ENCODE data around the gene ZMIZ1. TPM values are rescaled to one million over a fixed set of nuclear protein-coding genes. Genes with fewer than 3 reads are reported as not detected.
"Not testable (repeated sequence)": the region's sequence is repeated elsewhere in the genome, so short reads cannot be mapped to it uniquely, and the experiment has no call there.

The ZMIZ1 gene
- total RNA-seq, 1 donor from 2014 or later: 67.6 TPM

DNA sequence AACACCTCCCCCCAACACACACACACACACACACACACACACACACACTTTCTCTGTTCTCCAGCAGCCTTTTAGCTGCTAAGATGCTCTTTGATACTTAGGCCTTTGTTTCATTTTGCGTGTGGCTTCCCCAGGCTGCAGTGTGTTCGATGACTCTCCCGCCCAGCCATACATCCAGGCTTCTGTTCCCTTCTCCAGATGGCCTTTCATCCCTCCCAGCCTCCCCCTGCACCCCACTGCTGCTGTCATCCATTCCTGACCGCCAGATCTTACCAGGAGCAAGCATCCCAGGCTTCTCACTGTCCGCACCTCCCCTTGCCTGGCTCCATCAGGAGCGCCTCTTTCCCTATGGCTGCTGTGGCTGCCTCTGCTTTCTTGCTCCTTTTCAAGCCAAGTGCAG is 200.7 kb downstream of the ZMIZ1 start:
- no peaks in the 10 kb centered on the region for H3K9me3 Mint-ChIP-seq
- no peak for DNase-seq (ENCODE audit: low spot score)
- H3K4me3 Mint-ChIP-seq: no peak overlapping the region
- H3K4me1 Mint-ChIP-seq (ENCODE audit: low read depth): peaks cover 27% of the 10 kb centered on the region
- no peak overlapping the region for H3K27ac Mint-ChIP-seq
- intact Hi-C loops (cut with micrococcal nuclease): no loop called here
- H3K36me3 Mint-ChIP-seq (ENCODE audit: low read depth): peaks cover 7% of the 10 kb centered on the region
- no peaks in the 10 kb centered on the region for H3K27me3 Mint-ChIP-seq (ENCODE audit: insufficient read depth)

- Mint-ChIP-seq H3K4me1 (ENCODE audit: low read depth) (peaks cover 27% of the 10 kb centered on the region), H3K4me3 (no peak overlapping the region), H3K36me3 (ENCODE audit: low read depth) (peaks cover 7% of the 10 kb centered on the region), H3K27me3 (ENCODE audit: insufficient read depth) (no peaks in the 10 kb centered on the region), H3K9me3 (no peaks in the 10 kb centered on the region), H3K27ac (no peak overlapping the region)
- DNase-seq (ENCODE audit: low spot score): no peak
- intact Hi-C loops (cut with micrococcal nuclease): no loop called here
Observed at GRCh38 chr10:79269969-79270368, 201.2 kb downstream of the ZMIZ1 start.

- peaks cover 26% of the 10 kb centered on the region for H3K4me1 Mint-ChIP-seq (ENCODE audit: low read depth)
- no peak for DNase-seq (ENCODE audit: low spot score)
- no peak overlapping the region for H3K27ac Mint-ChIP-seq
- H3K36me3 Mint-ChIP-seq (ENCODE audit: low read depth): peaks cover 7% of the 10 kb centered on the region
- H3K27me3 Mint-ChIP-seq (ENCODE audit: insufficient read depth): no peaks in the 10 kb centered on the region
- intact Hi-C loops (cut with micrococcal nuclease): no loop called here
- no peak overlapping the region for H3K4me3 Mint-ChIP-seq
- H3K9me3 Mint-ChIP-seq: no peaks in the 10 kb centered on the region
Observed at GRCh38 chr10:79270466-79271246, 201.9 kb downstream of the ZMIZ1 start.

GRCh38 chr10:79272353-79272752 is 203.6 kb downstream of the ZMIZ1 start:
- intact Hi-C loops (cut with micrococcal nuclease): no loop called here
- no peak overlapping the region for H3K27ac Mint-ChIP-seq
- H3K27me3 Mint-ChIP-seq (ENCODE audit: insufficient read depth): no peaks in the 10 kb centered on the region
- DNase-seq (ENCODE audit: low spot score): no peak
- H3K4me1 Mint-ChIP-seq (ENCODE audit: low read depth): peaks cover 10% of the 10 kb centered on the region
- no peaks in the 10 kb centered on the region for H3K9me3 Mint-ChIP-seq
- peaks cover 5% of the 10 kb centered on the region for H3K36me3 Mint-ChIP-seq (ENCODE audit: low read depth)
- H3K4me3 Mint-ChIP-seq: no peak overlapping the region

GRCh38 chr10:79273604-79274003 is 204.8 kb downstream of the ZMIZ1 start:
- Mint-ChIP-seq H3K36me3 (ENCODE audit: low read depth) (peaks cover 8% of the 10 kb centered on the region), H3K27me3 (ENCODE audit: insufficient read depth) (no peaks in the 10 kb centered on the region), H3K4me1 (ENCODE audit: low read depth) (peaks cover 3% of the 10 kb centered on the region), H3K4me3 (no peak overlapping the region), H3K9me3 (no peaks in the 10 kb centered on the region), H3K27ac (no peak overlapping the region)
- DNase-seq (ENCODE audit: low spot score): no peak
- intact Hi-C loops (cut with micrococcal nuclease): no loop called here

GRCh38 chr10:79274279-79275104 is 205.7 kb downstream of the ZMIZ1 start:
- no peak for DNase-seq (ENCODE audit: low spot score)
- intact Hi-C loops (cut with micrococcal nuclease): no loop called here
- Mint-ChIP-seq H3K27ac (no peak overlapping the region), H3K9me3 (no peaks in the 10 kb centered on the region), H3K27me3 (ENCODE audit: insufficient read depth) (no peaks in the 10 kb centered on the region), H3K4me1 (ENCODE audit: low read depth) (no peaks in the 10 kb centered on the region), H3K4me3 (no peak overlapping the region), H3K36me3 (ENCODE audit: low read depth) (peaks cover 12% of the 10 kb centered on the region)

DNA sequence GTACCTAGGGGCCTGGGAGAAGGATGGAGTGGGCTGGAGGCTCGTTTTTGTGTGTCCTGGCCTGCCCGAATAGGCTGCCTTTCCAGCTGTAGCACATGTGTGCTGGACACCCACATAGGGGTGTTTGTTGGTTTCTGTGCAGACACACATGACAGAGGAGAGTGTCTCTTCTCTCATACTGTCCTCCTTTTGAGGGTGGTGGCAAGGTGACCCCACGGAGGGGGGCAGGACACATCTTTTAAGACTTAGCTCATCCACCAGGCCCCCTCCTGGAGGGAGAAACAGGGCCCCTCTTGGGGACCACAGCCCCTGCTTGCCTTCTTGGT is 206.3 kb downstream of the ZMIZ1 start:
- Mint-ChIP-seq H3K27ac (no peak overlapping the region), H3K4me1 (ENCODE audit: low read depth) (no peaks in the 10 kb centered on the region), H3K27me3 (ENCODE audit: insufficient read depth) (no peaks in the 10 kb centered on the region), H3K4me3 (no peak overlapping the region), H3K36me3 (ENCODE audit: low read depth) (peaks cover 12% of the 10 kb centered on the region), H3K9me3 (no peaks in the 10 kb centered on the region)
- no peak for DNase-seq (ENCODE audit: low spot score)
- intact Hi-C loops (cut with micrococcal nuclease): no loop called here

DNA sequence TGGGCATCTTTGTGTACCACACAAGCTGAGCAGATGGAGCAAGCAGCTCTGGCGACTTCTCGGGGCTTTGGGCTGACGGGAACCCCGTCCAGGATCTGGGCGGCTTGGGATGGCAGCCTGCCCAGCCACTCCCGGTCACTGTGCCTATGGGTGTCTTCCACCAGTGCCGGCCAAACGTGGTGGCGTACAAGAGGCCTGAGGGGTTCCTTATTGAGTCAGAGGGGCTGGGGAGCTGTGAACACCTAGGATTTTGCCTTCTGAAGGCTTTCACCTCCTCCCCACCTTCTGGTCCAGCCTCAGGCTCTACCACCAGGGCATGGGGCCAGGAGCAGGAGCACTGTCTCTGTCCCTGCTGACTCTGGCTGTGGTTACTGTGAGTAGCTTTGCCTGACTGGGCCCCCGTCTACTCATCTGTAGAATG is 206.7 kb downstream of the ZMIZ1 start:
- intact Hi-C loops (cut with micrococcal nuclease): no loop called here
- DNase-seq (ENCODE audit: low spot score): no peak
- H3K9me3 Mint-ChIP-seq: no peaks in the 10 kb centered on the region
- no peaks in the 10 kb centered on the region for H3K4me1 Mint-ChIP-seq (ENCODE audit: low read depth)
- H3K36me3 Mint-ChIP-seq (ENCODE audit: low read depth): peaks cover 14% of the 10 kb centered on the region
- no peaks in the 10 kb centered on the region for H3K27me3 Mint-ChIP-seq (ENCODE audit: insufficient read depth)
- H3K4me3 Mint-ChIP-seq: no peak overlapping the region
- H3K27ac Mint-ChIP-seq: no peak overlapping the region

GRCh38 chr10:79277579-79278269 is 209.0 kb downstream of the ZMIZ1 start:
- H3K4me1 Mint-ChIP-seq (ENCODE audit: low read depth): peaks cover 8% of the 10 kb centered on the region
- no peak overlapping the region for H3K4me3 Mint-ChIP-seq
- H3K9me3 Mint-ChIP-seq: no peaks in the 10 kb centered on the region
- DNase-seq (ENCODE audit: low spot score): no peak
- H3K27ac Mint-ChIP-seq: no peak overlapping the region
- intact Hi-C loops (cut with micrococcal nuclease): no loop called here
- H3K36me3 Mint-ChIP-seq (ENCODE audit: low read depth): peaks cover 23% of the 10 kb centered on the region
- no peaks in the 10 kb centered on the region for H3K27me3 Mint-ChIP-seq (ENCODE audit: insufficient read depth)

DNA sequence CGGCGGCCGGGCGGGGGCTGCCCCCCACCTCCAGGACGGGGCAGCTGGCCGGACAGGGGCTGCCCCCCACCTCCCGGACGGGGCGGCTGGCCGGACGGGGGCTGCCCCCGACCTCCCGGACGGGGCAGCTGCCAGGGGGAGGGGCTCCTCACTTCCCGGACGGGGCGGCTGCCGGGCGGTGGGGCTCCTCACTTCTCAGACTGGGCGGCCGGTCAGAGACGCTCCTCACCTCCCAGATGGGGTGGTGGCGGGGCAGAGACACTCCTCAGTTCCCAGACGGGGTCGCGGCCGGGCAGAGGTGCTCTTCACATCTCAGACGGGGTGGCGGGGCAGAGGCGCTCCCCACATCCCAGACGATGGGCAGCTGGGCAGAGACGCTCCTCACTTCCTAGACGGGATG is 210.3 kb downstream of the ZMIZ1 start:
- H3K9me3 Mint-ChIP-seq; H3K27ac Mint-ChIP-seq; DNase-seq (ENCODE audit: low spot score); H3K27me3 Mint-ChIP-seq (ENCODE audit: insufficient read depth); H3K4me3 Mint-ChIP-seq; intact Hi-C loops (cut with micrococcal nuclease): not testable (repeated sequence)
- H3K36me3 Mint-ChIP-seq (ENCODE audit: low read depth): peaks cover 23% of the 10 kb centered on the region
- H3K4me1 Mint-ChIP-seq (ENCODE audit: low read depth): peaks cover 17% of the 10 kb centered on the region

DNA sequence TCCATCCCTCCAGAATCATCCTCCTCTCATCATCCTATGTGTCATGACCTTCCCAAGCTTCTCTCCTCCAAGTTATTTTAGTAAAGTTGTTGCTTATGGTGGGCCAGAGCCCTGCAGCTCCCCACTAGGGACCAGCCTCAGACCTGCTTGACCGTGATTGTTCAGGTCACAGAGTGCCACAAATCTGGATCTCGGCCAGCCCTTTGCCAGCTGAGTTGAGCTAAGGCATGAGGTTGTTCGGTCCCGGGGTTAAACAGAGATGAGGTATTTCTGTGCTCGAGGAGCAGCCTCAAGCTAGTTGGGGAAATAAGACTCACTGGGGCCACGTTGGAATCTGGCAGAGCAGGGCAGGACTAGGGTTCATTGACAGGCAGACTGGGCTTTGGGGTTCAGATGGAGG is 212.2 kb downstream of the ZMIZ1 start:
- H3K4me1 Mint-ChIP-seq (ENCODE audit: low read depth): peaks cover 37% of the 10 kb centered on the region

GRCh38 chr10:79282388-79282787 is 213.6 kb downstream of the ZMIZ1 start:
- intact Hi-C loops (cut with micrococcal nuclease): no loop called here
- Mint-ChIP-seq H3K9me3 (no peaks in the 10 kb centered on the region), H3K27ac (no peak overlapping the region), H3K36me3 (ENCODE audit: low read depth) (peaks cover 31% of the 10 kb centered on the region), H3K4me1 (ENCODE audit: low read depth) (peaks cover 51% of the 10 kb centered on the region), H3K4me3 (no peak overlapping the region), H3K27me3 (ENCODE audit: insufficient read depth) (no peaks in the 10 kb centered on the region)
- no peak for DNase-seq (ENCODE audit: low spot score)

More for the DNA sequence above, 212.2 kb downstream of the ZMIZ1 start:
- Mint-ChIP-seq H3K4me3 (no peak overlapping the region), H3K27me3 (ENCODE audit: insufficient read depth) (no peaks in the 10 kb centered on the region), H3K9me3 (no peaks in the 10 kb centered on the region), H3K27ac (no peak overlapping the region), H3K36me3 (ENCODE audit: low read depth) (peaks cover 25% of the 10 kb centered on the region)
- intact Hi-C loops (cut with micrococcal nuclease): no loop called here
- no peak for DNase-seq (ENCODE audit: low spot score)

DNA sequence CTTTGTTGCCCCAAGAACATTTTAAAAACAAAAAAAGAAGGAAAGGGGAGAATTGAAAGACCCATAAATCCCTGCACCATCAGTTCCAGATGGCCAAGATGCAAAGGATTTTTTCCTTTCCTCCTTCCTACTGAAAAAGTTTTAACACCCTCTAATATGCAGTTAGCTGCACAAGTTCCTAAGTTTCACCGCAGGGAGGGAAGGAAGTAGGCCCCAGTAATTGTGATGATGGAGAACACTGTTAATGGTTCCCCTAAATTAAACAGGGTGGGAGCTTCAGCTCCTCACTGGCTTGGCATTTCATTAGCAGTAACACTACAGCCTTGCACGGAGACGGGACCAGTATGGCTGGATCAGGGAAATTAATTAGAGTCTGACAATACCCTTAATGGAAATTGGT is 214.8 kb downstream of the ZMIZ1 start:
- Mint-ChIP-seq H3K27me3 (ENCODE audit: insufficient read depth) (no peaks in the 10 kb centered on the region), H3K9me3 (no peaks in the 10 kb centered on the region), H3K4me1 (ENCODE audit: low read depth) (peaks cover 61% of the 10 kb centered on the region), H3K4me3 (no peak overlapping the region), H3K27ac (peak overlapping the region; percentile 18), H3K36me3 (ENCODE audit: low read depth) (peaks cover 30% of the 10 kb centered on the region)
- no peak for DNase-seq (ENCODE audit: low spot score)
- intact Hi-C loops (cut with micrococcal nuclease): loop anchor here (2.0 kb wide), 1 partner anchor 309 kb away; no protein-coding TSS in a partner anchor
